Endothelial cell of umbilical vein (primary cell): ENCODE data around the gene C1RL.

ENCODE experiments used
- CTCF ChIP-seq, 2 donors: IDR thresholded peaks; 1 replicate in 1 of 2; 2 replicates in 1 of 2; pipeline ENCODE4 v1.5.1; 2011; ENCODE audit warnings: low read length in 2 of 2, mild to moderate bottlenecking in 2 of 2, moderate library complexity in 2 of 2, control low read depth in 1 of 2, inconsistent platforms in 1 of 2, low read depth in 1 of 2; ENCODE audit not compliant: insufficient read depth in 1 of 2; ENCODE audit errors: extremely low read depth in 1 of 2
- FOS ChIP-seq: IDR thresholded peaks from 2 replicates; pipeline ENCODE4 v1.6.1; 2011; ENCODE audit warnings: mild to moderate bottlenecking, low read length, moderate library complexity, borderline replicate concordance; ENCODE audit not compliant: insufficient read depth
- POLR2A ChIP-seq: IDR thresholded peaks from 2 replicates; pipeline ENCODE4 v1.6.1; 2012; ENCODE audit warnings: low read depth, mild to moderate bottlenecking, control low read depth, low read length

GRCh38 chr12:7060353-7060954, 48.6 kb downstream of the C1RL start, which contains the start of gene C1S:
- TF ChIP-seq CTCF (IDR thresholded peaks at IDR 0.05; ENCODE audit: extremely low read depth in 1 of 2, insufficient read depth in 1 of 2, low read depth in 1 of 2, low read length in 2 of 2) (peak in 1 of 2 donors; percentile 39), FOS (no peak), POLR2A (no peak)
